Astrocyte (in vitro differentiated cells and primary cell): ENCODE measurements around the gene TLE5. TPM values are rescaled to one million over a fixed set of nuclear protein-coding genes. Genes with fewer than 3 reads are reported as not detected.

Experiments
- DNase-seq: peaks from one replicate; pipeline ENCODE4 v3.0.0-alpha.2; 2010; ENCODE audit warnings: low read depth
- FAIRE-seq: peaks from 2 replicates; lab custom pipeline; 2011; peaks lifted over from hg19 to GRCh38; lab: Jason Lieb, UNC
- H2AFZ ChIP-seq: 2 replicates; pipeline ENCODE4 v1.6.0; 2012; ENCODE audit warnings: low read depth, low read length, inconsistent platforms
- H3K27ac ChIP-seq: 2 replicates; pipeline ENCODE4 v1.5.1; 2011; ENCODE audit warnings: low read depth, low read length, inconsistent platforms
- H3K27me3 ChIP-seq: 2 replicates; pipeline ENCODE4 v1.6.0; 2011; ENCODE audit warnings: low read length, inconsistent platforms; ENCODE audit not compliant: insufficient read depth
- H3K36me3 ChIP-seq: 2 replicates; pipeline ENCODE4 v1.5.1; 2011; ENCODE audit warnings: low read length, inconsistent platforms; ENCODE audit not compliant: insufficient read depth
- H3K4me1 ChIP-seq: 2 replicates; pipeline ENCODE4 v1.5.1; 2011; ENCODE audit warnings: low read length, inconsistent platforms; ENCODE audit not compliant: insufficient read depth
- H3K4me2 ChIP-seq: 2 replicates; pipeline ENCODE4 v1.6.0; 2012; ENCODE audit warnings: low read length, inconsistent platforms
- H3K4me3 ChIP-seq: 2 replicates; pipeline ENCODE4 v1.5.1; 2011; ENCODE audit warnings: low read depth, mild to moderate bottlenecking, low read length, inconsistent platforms; ENCODE audit not compliant: insufficient read depth
- H3K79me2 ChIP-seq: 2 replicates; pipeline ENCODE4 v1.6.0; 2012; ENCODE audit warnings: mild to moderate bottlenecking, low read length, inconsistent platforms; ENCODE audit not compliant: insufficient read depth
- H3K9ac ChIP-seq: 2 replicates; pipeline ENCODE4 v1.6.0; 2012; ENCODE audit warnings: mild to moderate bottlenecking, low read length, inconsistent platforms
- H3K9me3 ChIP-seq: 2 replicates; pipeline ENCODE4 v1.5.1; 2012; ENCODE audit warnings: low read depth, mild to moderate bottlenecking, low read length, inconsistent platforms; ENCODE audit not compliant: insufficient read depth
- H4K20me1 ChIP-seq: 2 replicates; pipeline ENCODE4 v1.6.0; 2012; ENCODE audit warnings: low read length, inconsistent platforms; ENCODE audit not compliant: insufficient read depth
- H3K27ac Mint-ChIP-seq: one replicate; pipeline ENCODE4 v1.8.0; 2021; ENCODE audit warnings: mild to moderate bottlenecking, mixed read lengths; ENCODE audit not compliant: unreplicated experiment
- H3K27me3 Mint-ChIP-seq: one replicate; pipeline ENCODE4 v1.8.0; 2021; ENCODE audit warnings: low read depth, mixed read lengths; ENCODE audit not compliant: unreplicated experiment
- H3K36me3 Mint-ChIP-seq: one replicate; pipeline ENCODE4 v1.8.0; 2021; ENCODE audit warnings: low read depth, mixed read lengths; ENCODE audit not compliant: unreplicated experiment
- H3K4me1 Mint-ChIP-seq: one replicate; pipeline ENCODE4 v1.8.0; 2021; ENCODE audit warnings: low read depth, mixed read lengths; ENCODE audit not compliant: unreplicated experiment
- H3K4me3 Mint-ChIP-seq: one replicate; pipeline ENCODE4 v1.8.0; 2021; ENCODE audit warnings: mild to moderate bottlenecking, moderate library complexity, mixed read lengths; ENCODE audit not compliant: unreplicated experiment
- H3K9me3 Mint-ChIP-seq: one replicate; pipeline ENCODE4 v1.8.0; 2021; ENCODE audit warnings: mild to moderate bottlenecking, mixed read lengths; ENCODE audit not compliant: unreplicated experiment
- EZH2 ChIP-seq: IDR thresholded peaks from 2 replicates; pipeline ENCODE4 v1.6.1; 2012; ENCODE audit warnings: mild to moderate bottlenecking, low read length, inconsistent platforms; ENCODE audit not compliant: insufficient read depth
- total RNA-seq: library from RNA; stranded (reverse); gene quantifications from 2 replicates; pipeline ENCODE4 v1.2.1, GENCODE V29; 2021
- TF ChIP-seq, protein P1 (sequence below): IDR thresholded peaks from 2 replicates; pipeline ENCODE4 v1.5.1; 2011; ENCODE audit warnings: low read depth, mild to moderate bottlenecking, inconsistent platforms, low read length, moderate library complexity; ENCODE audit not compliant: insufficient read depth

The TLE5 gene
- total RNA-seq, 1 donor from 2014 or later, result 210 TPM

DNA sequence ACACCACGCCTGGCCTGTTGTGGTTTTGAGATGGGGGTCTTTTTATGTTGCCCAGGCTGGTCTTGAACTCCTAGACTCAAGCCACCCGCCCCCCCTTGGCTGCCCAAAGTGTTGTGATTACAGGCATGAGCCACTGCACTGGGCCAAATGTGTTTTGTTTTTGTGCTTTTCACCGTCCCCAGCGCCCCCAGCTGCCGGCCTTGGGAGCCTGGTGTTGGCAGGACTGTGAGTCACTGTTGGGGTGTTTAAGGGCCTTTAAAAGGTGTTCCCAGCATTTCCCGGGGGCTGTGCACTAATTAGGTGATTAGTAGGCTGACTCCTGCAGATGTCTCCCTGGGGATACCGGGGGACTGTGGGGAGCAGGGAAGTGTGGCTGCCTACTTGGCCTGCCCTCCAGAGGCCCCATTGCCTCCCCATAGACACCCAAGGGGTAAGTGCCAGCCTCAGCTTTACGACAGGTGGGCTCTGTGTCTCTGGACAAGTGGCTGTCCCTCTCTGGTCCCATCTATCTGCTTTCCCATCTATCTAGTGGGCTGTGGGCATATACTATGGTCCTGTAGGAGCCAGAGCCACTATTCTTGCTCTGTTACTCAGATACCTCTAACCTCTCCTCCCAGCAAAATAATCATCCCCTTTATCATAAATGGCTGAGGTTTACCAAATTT is 11.8 kb upstream of the TLE5 start:
- no peak for DNase-seq
- Histone ChIP-seq H3K36me3 (no peaks in the 10 kb centered on the region), H3K27me3 (no peaks in the 10 kb centered on the region), H3K9ac (no peak overlapping the region), H3K4me2 (no peak overlapping the region), H3K4me3 (no peak overlapping the region), H3K4me1 (peaks cover 6% of the 10 kb centered on the region), H4K20me1 (no peaks in the 10 kb centered on the region), H3K79me2 (no peaks in the 10 kb centered on the region), H3K27ac (no peak overlapping the region), H3K9me3 (no peaks in the 10 kb centered on the region), H2AFZ (no peak overlapping the region)
- Mint-ChIP-seq H3K27me3 (peaks cover 33% of the 10 kb centered on the region), H3K4me3 (no peak overlapping the region), H3K27ac (no peak overlapping the region), H3K9me3 (peaks cover 2% of the 10 kb centered on the region), H3K4me1 (no peaks in the 10 kb centered on the region), H3K36me3 (no peaks in the 10 kb centered on the region)
- no peak for FAIRE-seq
- TF ChIP-seq, protein P1, sequence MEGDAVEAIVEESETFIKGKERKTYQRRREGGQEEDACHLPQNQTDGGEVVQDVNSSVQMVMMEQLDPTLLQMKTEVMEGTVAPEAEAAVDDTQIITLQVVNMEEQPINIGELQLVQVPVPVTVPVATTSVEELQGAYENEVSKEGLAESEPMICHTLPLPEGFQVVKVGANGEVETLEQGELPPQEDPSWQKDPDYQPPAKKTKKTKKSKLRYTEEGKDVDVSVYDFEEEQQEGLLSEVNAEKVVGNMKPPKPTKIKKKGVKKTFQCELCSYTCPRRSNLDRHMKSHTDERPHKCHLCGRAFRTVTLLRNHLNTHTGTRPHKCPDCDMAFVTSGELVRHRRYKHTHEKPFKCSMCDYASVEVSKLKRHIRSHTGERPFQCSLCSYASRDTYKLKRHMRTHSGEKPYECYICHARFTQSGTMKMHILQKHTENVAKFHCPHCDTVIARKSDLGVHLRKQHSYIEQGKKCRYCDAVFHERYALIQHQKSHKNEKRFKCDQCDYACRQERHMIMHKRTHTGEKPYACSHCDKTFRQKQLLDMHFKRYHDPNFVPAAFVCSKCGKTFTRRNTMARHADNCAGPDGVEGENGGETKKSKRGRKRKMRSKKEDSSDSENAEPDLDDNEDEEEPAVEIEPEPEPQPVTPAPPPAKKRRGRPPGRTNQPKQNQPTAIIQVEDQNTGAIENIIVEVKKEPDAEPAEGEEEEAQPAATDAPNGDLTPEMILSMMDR, result no peak
- no peak for TF ChIP-seq EZH2

DNA sequence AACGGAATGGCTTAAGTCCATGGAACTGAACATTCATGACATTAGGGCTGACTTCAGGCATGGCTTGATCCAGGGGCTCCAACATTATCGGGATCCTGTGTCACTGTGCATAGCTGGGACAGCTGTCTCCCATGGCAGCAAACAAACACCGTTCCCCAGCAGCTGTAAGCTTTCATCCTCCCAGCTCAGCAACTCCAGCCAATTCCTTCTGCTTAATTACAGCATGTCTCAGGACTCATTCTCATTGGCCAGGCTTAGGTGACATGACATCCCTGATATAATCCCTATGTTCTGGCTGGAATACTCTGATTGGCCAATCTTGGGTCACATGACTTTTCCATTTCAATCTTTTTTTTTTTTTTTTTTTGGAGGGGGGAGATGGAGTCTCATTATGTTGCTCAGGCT is 10.9 kb upstream of the TLE5 start:
- Mint-ChIP-seq H3K4me1 (no peaks in the 10 kb centered on the region), H3K4me3 (no peak overlapping the region), H3K36me3 (no peaks in the 10 kb centered on the region), H3K27me3 (peaks cover 33% of the 10 kb centered on the region), H3K27ac (no peak overlapping the region), H3K9me3 (peaks cover 2% of the 10 kb centered on the region)
- Histone ChIP-seq H3K27ac (no peak overlapping the region), H2AFZ (no peak overlapping the region), H3K4me1 (peaks cover 6% of the 10 kb centered on the region), H3K79me2 (no peaks in the 10 kb centered on the region), H4K20me1 (no peaks in the 10 kb centered on the region), H3K9ac (no peak overlapping the region), H3K27me3 (no peaks in the 10 kb centered on the region), H3K9me3 (no peaks in the 10 kb centered on the region), H3K36me3 (no peaks in the 10 kb centered on the region), H3K4me3 (no peak overlapping the region), H3K4me2 (no peak overlapping the region)
- TF ChIP-seq, protein P1, result no peak
- no peak for TF ChIP-seq EZH2
- peak; percentile 41 for DNase-seq
- no peak for FAIRE-seq

DNA sequence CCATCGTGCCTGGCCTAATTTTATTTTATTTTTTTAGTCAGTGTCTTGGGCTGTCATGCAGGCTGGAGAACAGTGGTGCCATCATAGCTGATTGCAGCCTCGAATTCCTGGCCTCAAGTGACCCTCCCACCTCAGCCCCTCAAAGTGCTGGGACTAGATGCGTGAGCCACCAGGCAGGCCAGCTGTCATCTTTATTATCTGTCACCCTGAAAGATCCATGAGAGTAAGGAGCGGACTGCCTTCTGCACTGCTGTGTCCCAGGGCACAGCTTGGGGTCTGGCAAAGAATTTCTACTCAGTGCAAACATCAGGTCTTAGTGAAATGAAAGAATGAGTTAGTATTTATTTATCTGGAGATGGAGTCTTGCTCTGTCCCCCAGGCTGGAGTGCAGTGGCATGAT is 9.5 kb upstream of the TLE5 start:
- H3K79me2 ChIP-seq, result no peaks in the 10 kb centered on the region
- no peaks in the 10 kb centered on the region for H3K36me3 ChIP-seq
- H3K27me3 Mint-ChIP-seq, result peaks cover 35% of the 10 kb centered on the region
- H3K9me3 ChIP-seq, result no peaks in the 10 kb centered on the region
- no peaks in the 10 kb centered on the region for H3K4me1 Mint-ChIP-seq
- H3K9ac ChIP-seq, result no peak overlapping the region
- TF ChIP-seq, protein P1, result no peak
- no peak for TF ChIP-seq EZH2
- FAIRE-seq, result no peak
- no peak overlapping the region for H3K4me3 Mint-ChIP-seq
- no peak overlapping the region for H3K27ac Mint-ChIP-seq
- H3K27ac ChIP-seq, result no peak overlapping the region
- H3K4me1 ChIP-seq, result peaks cover 6% of the 10 kb centered on the region
- DNase-seq, result no peak
- H3K9me3 Mint-ChIP-seq, result peaks cover 4% of the 10 kb centered on the region
- H3K36me3 Mint-ChIP-seq, result no peaks in the 10 kb centered on the region
- no peaks in the 10 kb centered on the region for H4K20me1 ChIP-seq
- H3K4me2 ChIP-seq, result no peak overlapping the region
- no peaks in the 10 kb centered on the region for H3K27me3 ChIP-seq
- H2AFZ ChIP-seq, result no peak overlapping the region
- no peak overlapping the region for H3K4me3 ChIP-seq
